ACC112 (cell line): ENCODE data around the gene SQSTM1.

Source experiments
- H2AFZ ChIP-seq: fragments of 200-600 bp; sonication (generic); one replicate; pipeline ENCODE4 v1.6.0; 2017; ENCODE audit warnings: antibody characterized with exemption, low read length; ENCODE audit not compliant: unreplicated experiment
- H3K27ac ChIP-seq: fragments of 200-600 bp; sonication (generic); 2 replicates; pipeline ENCODE4 v1.5.1; 2014; ENCODE audit warnings: low read depth, mild to moderate bottlenecking, antibody characterized with exemption, low read length, moderate library complexity
- H3K27me3 ChIP-seq: fragments of 200-600 bp; sonication (generic); 2 replicates; pipeline ENCODE4 v1.6.1; 2014; ENCODE audit warnings: mild to moderate bottlenecking, antibody characterized with exemption, low read length, moderate library complexity, mixed read lengths; ENCODE audit not compliant: insufficient read depth
- H3K36me3 ChIP-seq: fragments of 200-600 bp; sonication (generic); 2 replicates; pipeline ENCODE4 v1.6.1; 2016; ENCODE audit warnings: mild to moderate bottlenecking, antibody characterized with exemption, low read length, moderate library complexity, mixed read lengths; ENCODE audit not compliant: insufficient read depth
- H3K4me1 ChIP-seq: fragments of 200-600 bp; sonication (generic); one replicate; pipeline ENCODE4 v1.6.1; 2016; ENCODE audit warnings: low read length, mixed read lengths; ENCODE audit not compliant: insufficient read depth, unreplicated experiment, control insufficient read depth
- H3K4me3 ChIP-seq: fragments of 200-600 bp; sonication (generic); 2 replicates; pipeline ENCODE4 v1.5.1; 2014; ENCODE audit warnings: mild to moderate bottlenecking, low read depth, low read length
- H3K79me2 ChIP-seq: fragments of 200-600 bp; sonication (generic); one replicate; pipeline ENCODE4 v1.6.0; 2016; ENCODE audit warnings: low read length; ENCODE audit not compliant: control insufficient read depth, unreplicated experiment, insufficient read depth

Gene SQSTM1

DNA sequence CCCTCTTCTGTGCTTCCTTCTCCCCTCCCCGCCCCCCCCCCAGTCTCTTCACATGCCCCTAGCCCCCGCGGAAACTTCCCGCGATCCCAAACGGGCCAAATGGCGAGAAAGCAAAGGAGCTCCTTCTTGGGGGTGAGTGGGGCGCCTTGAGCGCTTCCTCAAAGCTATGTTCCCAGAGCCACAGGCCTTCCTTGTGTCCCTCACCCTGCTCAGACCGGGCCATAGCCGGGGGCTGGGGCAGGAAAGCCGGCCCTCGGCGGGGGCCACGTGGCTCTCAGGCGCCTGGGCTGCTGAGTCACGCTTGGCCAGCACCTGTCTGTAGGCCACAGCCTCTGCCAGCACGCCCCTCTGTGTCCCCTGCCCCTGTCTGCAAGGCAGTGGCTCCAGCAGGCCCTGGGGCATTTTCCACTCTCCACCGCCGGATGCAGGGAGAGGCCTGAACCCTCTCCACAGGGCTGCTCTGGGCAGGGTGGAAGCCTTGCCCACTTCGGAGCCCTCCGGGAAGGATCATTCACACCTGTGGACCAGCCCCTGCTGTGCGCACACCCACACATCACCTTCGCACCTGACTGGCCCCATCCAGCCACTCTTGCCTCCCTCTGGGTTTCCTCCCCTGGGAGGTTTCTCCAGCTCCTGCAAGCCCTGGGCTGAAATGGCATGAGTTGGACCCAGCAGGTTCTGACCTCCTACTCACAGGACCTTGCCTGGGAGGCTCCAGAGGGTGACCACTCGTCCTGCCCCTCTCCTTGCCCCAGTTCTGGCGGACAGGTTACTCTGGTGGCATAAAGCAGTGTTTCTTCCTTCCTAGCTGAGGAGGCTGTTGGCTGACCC is 1.2 kb upstream of the SQSTM1 start:
- H3K27me3 ChIP-seq = no peaks in the 10 kb centered on the region
- peaks cover 43% of the 10 kb centered on the region for H3K79me2 ChIP-seq
- peaks cover 47% of the 10 kb centered on the region for H3K4me1 ChIP-seq
- peaks cover 29% of the 10 kb centered on the region for H3K36me3 ChIP-seq
- H3K27ac ChIP-seq = peak overlapping the region; percentile 97
- no peak overlapping the region for H2AFZ ChIP-seq
- peak overlapping the region; percentile 83 for H3K4me3 ChIP-seq

- no peak overlapping the region for H2AFZ ChIP-seq
Measured at GRCh38 chr5:179820127-179820482, 600 bp upstream of the SQSTM1 start.

GRCh38 chr5:179821298-179822058 is 773 bp downstream of the SQSTM1 start:
- peak overlapping the region; percentile 97 for H3K27ac ChIP-seq
- H3K36me3 ChIP-seq = peaks cover 42% of the 10 kb centered on the region
- peaks cover 59% of the 10 kb centered on the region for H3K4me1 ChIP-seq
- peaks cover 56% of the 10 kb centered on the region for H3K79me2 ChIP-seq
- no peaks in the 10 kb centered on the region for H3K27me3 ChIP-seq
- H3K4me3 ChIP-seq = peak overlapping the region; percentile 83
- H2AFZ ChIP-seq = no peak overlapping the region

More at GRCh38 chr5:179820127-179820482, 600 bp upstream of the SQSTM1 start:
- Histone ChIP-seq H3K27me3 (no peaks in the 10 kb centered on the region), H3K36me3 (peaks cover 35% of the 10 kb centered on the region), H3K4me3 (peak overlapping the region; percentile 83), H3K4me1 (peaks cover 53% of the 10 kb centered on the region), H3K27ac (peak overlapping the region; percentile 97), H3K79me2 (peaks cover 49% of the 10 kb centered on the region)

- peak overlapping the region; percentile 97; the same call in 1 of the 2 replicates for H3K27ac ChIP-seq
- peaks cover 65% of the 10 kb centered on the region for H3K4me1 ChIP-seq
- no peaks in the 10 kb centered on the region for H3K27me3 ChIP-seq
- peaks cover 47% of the 10 kb centered on the region for H3K36me3 ChIP-seq
- peak overlapping the region; percentile 83 for H3K4me3 ChIP-seq
- H2AFZ ChIP-seq = no peak overlapping the region
- H3K79me2 ChIP-seq = peaks cover 56% of the 10 kb centered on the region
Measured at GRCh38 chr5:179822059-179822432, 1.3 kb downstream of the SQSTM1 start.

DNA sequence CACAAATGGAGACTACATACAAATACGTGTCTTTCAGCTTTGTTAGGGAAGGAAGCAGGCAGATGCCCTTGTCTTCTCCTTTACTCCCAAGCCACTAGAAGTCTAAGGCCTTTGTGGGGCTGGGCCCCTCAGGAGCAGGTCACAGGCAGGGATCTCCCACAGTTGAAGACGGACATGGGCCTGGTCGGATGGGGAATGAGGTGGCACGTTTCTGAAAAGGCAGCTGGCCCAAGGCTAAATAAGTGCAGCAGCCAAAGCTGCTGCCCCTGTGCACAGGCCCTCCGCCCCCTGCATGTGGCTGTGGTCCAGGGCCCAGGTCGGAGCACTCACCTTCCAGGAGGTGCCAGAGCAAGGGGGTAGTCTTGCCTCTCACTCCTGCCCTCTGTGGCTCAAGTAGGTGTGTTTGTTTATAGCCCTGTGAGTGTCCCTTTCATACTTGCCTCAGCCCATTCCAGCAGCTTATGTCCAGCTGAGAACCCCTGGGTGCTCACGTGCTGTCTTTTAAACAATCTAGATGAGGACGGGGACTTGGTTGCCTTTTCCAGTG is 1.8 kb downstream of the SQSTM1 start:
- Histone ChIP-seq H3K4me1 (peaks cover 61% of the 10 kb centered on the region), H3K36me3 (peaks cover 49% of the 10 kb centered on the region), H3K27me3 (no peaks in the 10 kb centered on the region), H2AFZ (no peak overlapping the region), H3K79me2 (peaks cover 56% of the 10 kb centered on the region), H3K27ac (peak overlapping the region; percentile 97; the same call in 1 of the 2 replicates), H3K4me3 (peak overlapping the region; percentile 83)

DNA sequence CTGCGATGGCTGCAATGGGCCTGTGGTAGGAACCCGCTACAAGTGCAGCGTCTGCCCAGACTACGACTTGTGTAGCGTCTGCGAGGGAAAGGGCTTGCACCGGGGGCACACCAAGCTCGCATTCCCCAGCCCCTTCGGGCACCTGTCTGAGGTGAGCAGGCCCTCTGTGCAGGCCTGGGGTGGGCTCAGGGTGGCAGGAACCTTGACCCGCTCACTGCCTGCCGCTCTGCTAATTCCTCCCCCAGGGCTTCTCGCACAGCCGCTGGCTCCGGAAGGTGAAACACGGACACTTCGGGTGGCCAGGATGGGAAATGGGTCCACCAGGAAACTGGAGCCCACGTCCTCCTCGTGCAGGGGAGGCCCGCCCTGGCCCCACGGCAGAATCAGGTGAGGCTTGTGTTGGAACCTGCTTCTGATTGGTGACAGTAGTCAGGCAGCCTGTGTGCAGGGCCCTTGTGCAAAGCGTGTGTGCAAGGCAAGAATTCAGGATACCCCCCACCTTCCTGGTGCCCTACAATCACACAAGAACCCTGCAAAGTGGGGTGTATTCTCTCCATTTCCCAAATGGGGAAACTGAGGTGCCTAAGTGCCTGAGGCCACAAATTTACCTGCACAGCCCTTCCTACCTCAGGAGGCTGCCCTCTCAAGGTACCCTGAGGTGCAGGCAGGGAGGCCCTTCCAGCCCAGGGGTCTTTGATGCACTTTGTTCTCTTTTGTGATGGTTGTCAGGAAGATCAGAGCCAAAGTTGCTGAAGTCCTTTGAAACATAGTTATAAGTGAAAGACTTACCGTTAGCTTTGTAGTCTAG is 3.4 kb downstream of the SQSTM1 start:
- Histone ChIP-seq H3K27ac (no peak overlapping the region), H3K4me3 (peak overlapping the region; percentile 60), H3K27me3 (no peaks in the 10 kb centered on the region), H3K36me3 (peaks cover 63% of the 10 kb centered on the region), H2AFZ (no peak overlapping the region), H3K79me2 (peaks cover 63% of the 10 kb centered on the region), H3K4me1 (peaks cover 55% of the 10 kb centered on the region)

DNA sequence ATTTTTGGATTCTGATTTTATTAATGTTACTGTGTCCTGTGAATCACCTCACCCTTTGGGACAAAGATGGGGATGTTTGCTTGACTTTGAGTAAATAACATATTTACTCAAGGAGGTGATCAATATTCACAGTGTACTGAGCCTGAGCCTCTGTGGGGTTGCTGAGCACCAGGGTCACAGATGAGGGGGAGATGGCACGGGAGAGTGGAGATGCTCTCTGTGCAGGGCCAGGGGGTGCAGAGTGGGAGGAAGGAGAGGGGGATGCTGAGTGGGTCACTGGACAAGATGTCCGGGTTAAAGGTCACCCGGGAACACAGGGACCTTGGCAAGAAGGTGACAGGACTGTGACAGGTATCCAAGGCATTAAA is 4.0 kb downstream of the SQSTM1 start:
- H3K4me1 ChIP-seq = peaks cover 50% of the 10 kb centered on the region
- H3K27me3 ChIP-seq = no peaks in the 10 kb centered on the region
- H2AFZ ChIP-seq = no peak overlapping the region
- H3K79me2 ChIP-seq = peaks cover 63% of the 10 kb centered on the region
- H3K27ac ChIP-seq = no peak overlapping the region
- peak overlapping the region; percentile 60 for H3K4me3 ChIP-seq
- H3K36me3 ChIP-seq = peaks cover 69% of the 10 kb centered on the region

GRCh38 chr5:179825655-179826182 is 5.0 kb downstream of the SQSTM1 start:
- H3K79me2 ChIP-seq = peaks cover 59% of the 10 kb centered on the region
- H3K27ac ChIP-seq = no peak overlapping the region
- no peak overlapping the region; the same call in 1 of the 2 replicates for H3K4me3 ChIP-seq
- peaks cover 79% of the 10 kb centered on the region for H3K36me3 ChIP-seq
- H2AFZ ChIP-seq = no peak overlapping the region
- H3K27me3 ChIP-seq = no peaks in the 10 kb centered on the region
- peaks cover 41% of the 10 kb centered on the region for H3K4me1 ChIP-seq

GRCh38 chr5:179827680-179828079 is 7.0 kb downstream of the SQSTM1 start:
- H3K36me3 ChIP-seq = peaks cover 75% of the 10 kb centered on the region

More at GRCh38 chr5:179827680-179828079, 7.0 kb downstream of the SQSTM1 start:
- Histone ChIP-seq H3K79me2 (peaks cover 44% of the 10 kb centered on the region), H3K27ac (peak overlapping the region; percentile 60; the same call in 1 of the 2 replicates), H3K27me3 (no peaks in the 10 kb centered on the region), H2AFZ (no peak overlapping the region), H3K4me3 (no peak overlapping the region), H3K4me1 (peaks cover 40% of the 10 kb centered on the region)
